BE2C (cell line): ENCODE measurements around the gene ARHGAP19.

ENCODE experiments used
- DNase-seq: peaks from one replicate; pipeline ENCODE4 v3.0.0-alpha.2; 2020
- H3K27me3 ChIP-seq: fragments of 250-450 bp; sonication (Bioruptor Pico); 2 replicates; pipeline ENCODE4 v1.5.1; 2020; ENCODE audit warnings: mild to moderate bottlenecking
- H3K36me3 ChIP-seq: fragments of 250-450 bp; sonication (Bioruptor Pico); 2 replicates; pipeline ENCODE4 v1.5.1; 2020; ENCODE audit warnings: mild to moderate bottlenecking
- H3K4me1 ChIP-seq: fragments of 250-450 bp; sonication (Bioruptor Pico); 2 replicates; pipeline ENCODE4 v1.5.1; 2020
- H3K4me3 ChIP-seq: 2 replicates; pipeline ENCODE4 v1.5.1; 2011; ENCODE audit warnings: low read depth, low read length
- H3K9me3 ChIP-seq: fragments of 250-450 bp; sonication (Bioruptor Pico); 2 replicates; pipeline ENCODE4 v1.5.1; 2020
- TF ChIP-seq, protein P1 (sequence below): IDR thresholded peaks from 2 replicates; pipeline ENCODE4 v1.5.1; 2012; ENCODE audit warnings: mild to moderate bottlenecking, low read depth, low read length

Gene ARHGAP19

DNA sequence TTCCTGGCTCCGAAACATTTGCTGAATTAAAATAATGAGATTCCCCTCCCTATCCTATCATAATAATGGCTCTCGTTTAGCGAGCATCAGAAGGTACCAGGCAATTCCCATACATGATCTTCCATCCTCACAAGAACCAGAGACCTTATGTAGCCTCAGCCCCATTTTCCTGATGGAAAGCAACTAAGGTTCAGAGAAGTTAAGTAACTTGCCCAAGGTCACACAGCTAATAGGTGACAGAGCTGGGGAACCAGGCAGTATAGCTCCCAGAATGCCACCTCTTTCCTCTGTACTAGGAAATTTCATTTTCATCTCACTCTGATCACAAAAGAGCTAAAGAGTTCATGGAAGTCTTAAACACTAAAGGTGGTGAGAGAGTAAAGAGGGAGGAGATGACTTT, 109.1 kb downstream of the ARHGAP19 start:
- DNase-seq: no peak
- Histone ChIP-seq H3K36me3 (no peaks in the 10 kb centered on the region), H3K4me1 (peaks cover 7% of the 10 kb centered on the region), H3K4me3 (no peak overlapping the region), H3K9me3 (no peaks in the 10 kb centered on the region), H3K27me3 (peaks cover 9% of the 10 kb centered on the region)
- TF ChIP-seq, protein P1, sequence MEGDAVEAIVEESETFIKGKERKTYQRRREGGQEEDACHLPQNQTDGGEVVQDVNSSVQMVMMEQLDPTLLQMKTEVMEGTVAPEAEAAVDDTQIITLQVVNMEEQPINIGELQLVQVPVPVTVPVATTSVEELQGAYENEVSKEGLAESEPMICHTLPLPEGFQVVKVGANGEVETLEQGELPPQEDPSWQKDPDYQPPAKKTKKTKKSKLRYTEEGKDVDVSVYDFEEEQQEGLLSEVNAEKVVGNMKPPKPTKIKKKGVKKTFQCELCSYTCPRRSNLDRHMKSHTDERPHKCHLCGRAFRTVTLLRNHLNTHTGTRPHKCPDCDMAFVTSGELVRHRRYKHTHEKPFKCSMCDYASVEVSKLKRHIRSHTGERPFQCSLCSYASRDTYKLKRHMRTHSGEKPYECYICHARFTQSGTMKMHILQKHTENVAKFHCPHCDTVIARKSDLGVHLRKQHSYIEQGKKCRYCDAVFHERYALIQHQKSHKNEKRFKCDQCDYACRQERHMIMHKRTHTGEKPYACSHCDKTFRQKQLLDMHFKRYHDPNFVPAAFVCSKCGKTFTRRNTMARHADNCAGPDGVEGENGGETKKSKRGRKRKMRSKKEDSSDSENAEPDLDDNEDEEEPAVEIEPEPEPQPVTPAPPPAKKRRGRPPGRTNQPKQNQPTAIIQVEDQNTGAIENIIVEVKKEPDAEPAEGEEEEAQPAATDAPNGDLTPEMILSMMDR: no peak

DNA sequence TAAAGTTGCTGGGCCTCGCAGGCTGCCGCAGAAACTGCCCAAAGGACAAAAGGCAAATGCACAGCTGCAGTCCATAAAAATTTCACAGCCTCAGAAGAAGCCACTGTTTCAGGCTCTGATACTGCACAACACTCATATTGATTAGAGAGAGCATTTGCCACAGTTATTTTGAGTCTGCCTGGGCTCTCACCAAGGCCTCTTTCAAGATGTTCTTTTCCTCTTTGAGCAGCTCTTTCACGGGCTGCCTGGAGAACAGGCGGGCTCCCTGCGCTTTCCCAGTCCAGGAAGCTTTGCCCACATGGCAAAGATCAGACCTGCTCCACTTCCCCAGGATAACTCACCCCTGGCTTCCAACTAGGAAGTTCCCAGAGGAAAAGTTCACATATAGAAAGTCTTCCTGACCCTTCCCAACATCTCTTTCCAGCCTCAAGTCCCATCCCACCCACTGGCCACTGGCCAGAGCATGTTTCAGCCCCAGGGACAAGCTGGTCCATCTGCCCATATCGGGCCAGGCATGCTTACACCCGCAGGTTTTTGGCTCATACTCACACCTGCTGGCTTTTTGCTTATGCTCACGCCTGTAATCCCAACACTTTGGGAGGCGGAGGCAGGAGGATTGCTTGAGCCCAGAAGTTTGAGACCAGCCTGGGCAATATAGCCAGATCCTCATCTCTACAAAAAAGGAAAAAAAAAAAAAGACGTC, 110.0 kb downstream of the ARHGAP19 start:
- no peak for DNase-seq
- Histone ChIP-seq H3K4me1 (peaks cover 10% of the 10 kb centered on the region), H3K27me3 (peaks cover 9% of the 10 kb centered on the region), H3K9me3 (no peaks in the 10 kb centered on the region), H3K4me3 (no peak overlapping the region), H3K36me3 (no peaks in the 10 kb centered on the region)
- TF ChIP-seq, protein P1: no peak

DNA sequence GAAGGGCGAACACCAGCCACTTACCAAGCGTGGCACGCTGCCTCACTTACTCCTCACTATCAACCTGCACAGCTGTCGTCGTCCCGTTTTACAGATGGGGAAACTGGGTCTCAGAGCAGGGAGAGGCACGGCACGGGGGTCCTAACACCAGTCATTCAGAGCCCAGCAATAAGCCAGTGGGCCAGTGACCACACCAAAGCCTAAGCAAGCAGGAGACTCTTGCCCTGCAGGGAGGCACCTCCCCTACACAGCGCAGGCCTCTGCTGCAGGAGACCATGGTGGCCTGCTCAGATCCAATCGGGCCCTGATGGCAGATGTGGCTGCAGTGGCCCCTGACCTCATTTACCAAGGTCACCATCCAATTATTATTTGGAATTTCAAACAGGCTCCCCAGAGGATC, 111.5 kb downstream of the ARHGAP19 start:
- DNase-seq: no peak
- H3K9me3 ChIP-seq: no peaks in the 10 kb centered on the region
- TF ChIP-seq, protein P1: no peak
- no peak overlapping the region for H3K4me3 ChIP-seq
- H3K27me3 ChIP-seq: peaks cover 9% of the 10 kb centered on the region
- no peaks in the 10 kb centered on the region for H3K36me3 ChIP-seq
- peaks cover 10% of the 10 kb centered on the region for H3K4me1 ChIP-seq

DNA sequence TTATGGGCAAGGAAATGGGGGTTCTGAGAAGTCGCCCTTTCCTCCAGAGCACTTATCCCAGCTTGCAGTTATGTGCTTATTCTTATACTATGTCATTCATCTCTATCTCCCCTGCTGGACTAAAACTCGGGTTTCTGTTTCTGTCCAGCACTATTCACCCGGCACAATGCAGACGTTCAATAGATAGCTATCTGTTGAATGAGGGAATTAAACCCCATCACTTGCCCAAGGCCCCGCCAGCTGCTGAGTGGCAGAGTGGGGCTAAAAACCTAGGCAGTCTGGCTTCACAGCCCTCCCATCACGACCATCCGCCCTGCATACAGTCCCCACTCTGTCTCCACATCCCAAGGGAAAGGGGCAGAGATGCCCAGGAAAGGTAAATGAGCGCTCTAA, 112.1 kb downstream of the ARHGAP19 start:
- peaks cover 7% of the 10 kb centered on the region for H3K27me3 ChIP-seq

DNA sequence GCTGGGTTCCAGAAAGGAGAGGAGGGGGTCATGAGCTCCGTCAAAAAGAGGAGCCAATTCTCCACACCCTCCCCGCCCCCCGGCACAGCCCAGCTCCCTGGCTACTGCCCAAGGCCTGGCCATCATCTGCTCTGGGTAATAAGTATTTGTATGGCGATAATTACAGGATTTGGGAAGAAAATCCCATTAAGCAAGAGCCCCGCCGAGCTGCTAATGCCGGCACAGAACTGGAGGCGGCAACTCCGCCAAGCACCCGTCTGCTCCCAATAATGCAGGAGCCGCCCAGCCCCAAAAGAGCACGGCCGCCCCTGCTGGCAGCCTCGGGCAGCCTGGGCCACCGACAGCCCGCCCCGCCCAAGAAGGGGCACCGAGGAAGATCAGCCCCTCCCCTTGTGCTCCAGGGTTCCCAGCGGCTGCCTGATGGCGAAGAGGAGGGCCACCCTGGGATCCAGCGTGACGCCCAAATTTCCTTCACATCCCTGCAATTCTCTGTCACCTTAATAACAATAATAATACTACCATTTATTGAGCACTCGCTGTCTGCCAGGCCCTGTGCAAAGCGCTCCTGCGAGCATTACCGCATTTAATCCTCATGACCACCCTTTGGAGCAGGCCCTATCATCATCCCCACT, 112.6 kb downstream of the ARHGAP19 start:
- H3K36me3 ChIP-seq: no peaks in the 10 kb centered on the region
- peaks cover 10% of the 10 kb centered on the region for H3K4me1 ChIP-seq
- peaks cover 2% of the 10 kb centered on the region for H3K27me3 ChIP-seq
- TF ChIP-seq, protein P1: peak; percentile 47
- H3K4me3 ChIP-seq: peak overlapping the region; percentile 49
- H3K9me3 ChIP-seq: no peaks in the 10 kb centered on the region
- peak; percentile 78 for DNase-seq

More for the DNA sequence above, 112.1 kb downstream of the ARHGAP19 start:
- peak; percentile 73 for DNase-seq
- TF ChIP-seq, protein P1: no peak
- Histone ChIP-seq H3K4me3 (peak overlapping the region; percentile 49), H3K4me1 (peaks cover 10% of the 10 kb centered on the region), H3K36me3 (no peaks in the 10 kb centered on the region), H3K9me3 (no peaks in the 10 kb centered on the region)

DNA sequence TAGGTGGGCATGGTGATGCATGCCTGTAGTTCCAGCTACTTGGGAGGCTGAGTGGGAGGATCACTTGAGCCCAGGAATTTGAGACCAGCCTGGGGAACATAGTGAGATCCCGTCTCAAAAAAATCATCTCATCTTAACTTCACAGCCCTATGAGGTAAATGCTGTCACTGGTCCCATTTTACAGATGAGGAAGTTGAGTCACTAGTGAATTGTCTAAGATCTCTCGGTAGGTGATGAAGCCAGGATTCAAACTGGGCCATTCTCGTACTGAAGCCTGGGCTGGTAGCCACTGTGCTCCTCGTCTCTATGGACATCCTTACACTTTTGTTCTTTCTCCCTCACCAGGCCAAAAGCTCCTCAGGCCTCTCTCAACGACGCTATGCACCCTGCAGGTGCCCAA, 113.1 kb downstream of the ARHGAP19 start:
- peak overlapping the region; percentile 49 for H3K4me3 ChIP-seq
- H3K9me3 ChIP-seq: no peaks in the 10 kb centered on the region
- no peaks in the 10 kb centered on the region for H3K27me3 ChIP-seq
- DNase-seq: no peak
- peaks cover 10% of the 10 kb centered on the region for H3K4me1 ChIP-seq
- H3K36me3 ChIP-seq: no peaks in the 10 kb centered on the region
- TF ChIP-seq, protein P1: no peak
